GM21423 (cell line): ENCODE data around the gene LLGL1.

ENCODE experiments used
- ATAC-seq: cut with Tn5 transposase; IDR thresholded peaks from one replicate; pipeline ENCODE4 v1.9.1; 2021; ENCODE audit warnings: mild to moderate bottlenecking, moderate library complexity; ENCODE audit not compliant: unreplicated experiment

LLGL1 gene

DNA sequence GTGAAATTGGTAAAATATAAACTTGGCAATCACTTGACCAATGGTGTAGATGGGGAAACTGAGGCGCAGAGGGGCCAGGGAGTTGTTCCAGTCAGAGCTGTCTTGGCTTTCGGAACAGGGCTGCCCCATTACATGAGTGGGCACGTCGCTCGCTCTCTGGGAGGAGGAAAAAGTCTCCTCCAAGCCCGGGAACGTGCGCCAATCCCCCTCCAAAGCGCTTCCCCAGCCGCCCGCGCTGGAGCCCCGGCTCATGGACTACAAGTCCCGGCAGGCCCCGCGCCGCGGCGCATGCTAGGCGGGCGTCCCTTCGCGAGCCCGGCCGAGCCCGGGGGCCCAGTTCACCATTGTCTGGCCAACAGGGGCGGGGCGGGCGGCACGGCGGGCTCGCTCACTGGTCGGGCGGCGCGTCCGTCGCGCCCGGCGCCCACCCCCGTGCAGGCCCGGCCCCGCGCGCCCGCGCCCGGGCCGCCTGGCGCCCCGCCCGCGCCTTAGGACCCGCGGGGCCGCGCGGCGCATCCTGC, at the start of gene LLGL1:
Gene LLGL1, plus strand, starts transcription at position 515 of the 521 bp plus-strand sequence. CDS start 48 bp downstream, outside the sequence.
- peak; percentile 86 for ATAC-seq

DNA sequence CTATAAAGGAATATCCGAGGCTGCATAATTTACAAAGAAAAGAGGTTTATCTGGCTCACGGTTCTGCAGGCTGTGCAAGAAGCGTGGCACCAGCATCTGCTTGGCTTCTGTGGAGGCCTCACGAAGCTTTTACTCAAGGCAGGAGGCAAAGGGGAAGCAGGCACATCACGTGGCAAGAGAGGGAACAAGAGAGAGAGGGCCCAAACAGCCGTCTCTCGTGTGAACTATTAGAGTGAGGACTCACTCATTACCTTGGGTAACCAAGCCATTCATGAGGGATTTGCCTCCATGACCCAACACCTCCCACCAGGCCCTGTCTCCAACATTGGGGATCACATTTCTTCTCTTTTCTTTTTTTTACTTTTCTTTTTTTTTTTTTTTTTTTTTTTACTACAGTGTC, 49.3 kb upstream of the LLGL1 start:
- no peak for ATAC-seq

DNA sequence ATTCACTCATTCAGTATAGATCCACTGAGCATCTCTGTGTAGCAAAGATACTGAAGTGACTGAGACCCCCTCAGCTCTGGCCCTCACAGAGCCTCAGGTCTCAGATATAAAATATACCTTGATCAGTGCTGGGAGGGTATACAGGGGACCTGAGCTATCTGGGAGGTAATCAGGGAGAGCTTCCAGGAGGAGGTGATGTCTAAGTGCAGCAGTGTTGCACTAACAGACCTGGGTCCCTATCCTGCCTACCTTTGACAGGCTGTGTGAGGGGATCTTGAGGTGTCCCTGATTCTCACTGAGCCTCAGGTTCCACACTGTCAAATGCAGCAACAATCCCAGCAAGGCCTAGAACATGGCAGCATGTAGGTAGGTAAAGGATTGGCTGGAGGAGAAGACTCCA, 48.3 kb upstream of the LLGL1 start:
- ATAC-seq, result no peak

DNA sequence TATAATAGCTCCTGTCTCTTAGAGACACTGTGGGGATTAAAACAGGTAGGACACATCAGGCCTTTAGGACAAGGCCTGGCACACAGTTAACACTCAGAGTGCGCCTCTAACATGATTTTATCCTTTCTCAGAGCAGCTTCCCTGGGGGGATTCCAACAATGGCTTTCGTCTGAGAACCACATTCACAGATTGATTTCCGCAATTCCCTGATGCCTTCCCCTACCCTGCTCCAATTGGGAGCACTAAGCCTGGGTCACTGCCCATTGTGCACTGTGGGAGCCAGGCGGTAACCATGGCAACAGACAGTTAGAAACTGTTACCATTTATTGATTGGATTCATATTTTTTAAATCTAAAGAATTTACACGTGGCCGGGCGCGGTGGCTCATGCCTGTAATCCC, 47.7 kb upstream of the LLGL1 start:
- no peak for ATAC-seq

DNA sequence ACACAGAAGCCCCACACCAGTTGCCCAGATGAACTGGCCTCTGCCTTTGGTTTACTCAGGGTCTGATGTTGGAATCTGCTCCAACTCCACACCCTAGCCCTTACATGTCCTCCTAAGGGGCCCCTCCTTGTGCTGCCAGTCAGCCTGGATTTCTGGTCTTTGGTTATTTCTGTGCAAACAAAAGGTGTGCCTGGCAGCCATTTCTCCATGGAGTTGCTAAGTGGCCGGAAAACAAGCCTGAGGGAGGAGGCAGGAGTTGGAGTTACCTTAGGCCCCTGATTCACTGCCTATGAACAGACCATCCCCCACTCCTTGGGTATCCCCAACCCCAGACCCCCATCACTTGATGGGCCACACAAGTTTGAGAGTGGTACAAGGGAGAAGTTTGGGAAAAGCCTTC, 46.2 kb upstream of the LLGL1 start:
- ATAC-seq, result no peak

DNA sequence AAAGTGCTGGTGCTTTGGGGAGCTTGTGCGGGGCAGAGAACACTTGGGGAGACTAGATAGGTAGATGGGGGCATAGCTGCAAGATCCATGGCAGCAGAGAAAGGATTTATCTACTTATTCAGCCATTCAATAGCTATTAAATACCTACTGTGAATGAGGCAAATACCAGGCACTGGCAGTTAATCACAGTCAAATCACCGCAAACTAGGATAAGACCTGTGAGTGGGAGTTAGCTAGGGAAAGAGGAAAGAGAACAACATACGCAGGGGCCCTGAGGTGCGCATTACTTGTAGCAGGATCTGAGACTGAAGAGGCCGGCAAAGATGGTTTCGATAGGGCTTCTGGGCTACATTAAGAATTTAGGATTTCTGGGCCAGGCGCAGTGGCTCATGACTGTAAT, 45.6 kb upstream of the LLGL1 start:
- no peak for ATAC-seq

DNA sequence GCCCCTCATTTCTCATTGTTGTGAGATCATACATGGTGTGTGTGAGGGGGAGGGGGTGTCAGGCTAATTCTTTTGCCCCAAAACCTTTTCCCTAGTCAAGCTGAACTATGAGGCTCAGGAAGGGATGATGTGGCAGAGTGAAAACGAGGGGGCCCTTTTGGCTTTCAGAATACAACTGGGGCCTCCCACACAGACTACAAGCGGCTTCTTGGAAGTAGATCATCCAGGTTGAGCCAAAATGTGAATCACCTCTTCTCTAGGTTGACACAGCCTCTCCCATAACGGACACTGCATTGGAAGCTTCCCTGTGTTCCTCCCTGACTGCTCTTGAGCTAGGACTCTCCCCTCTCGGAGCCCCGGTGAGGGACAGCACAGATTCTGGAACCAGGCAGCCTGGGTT, 44.1 kb upstream of the LLGL1 start:
- ATAC-seq, result no peak

DNA sequence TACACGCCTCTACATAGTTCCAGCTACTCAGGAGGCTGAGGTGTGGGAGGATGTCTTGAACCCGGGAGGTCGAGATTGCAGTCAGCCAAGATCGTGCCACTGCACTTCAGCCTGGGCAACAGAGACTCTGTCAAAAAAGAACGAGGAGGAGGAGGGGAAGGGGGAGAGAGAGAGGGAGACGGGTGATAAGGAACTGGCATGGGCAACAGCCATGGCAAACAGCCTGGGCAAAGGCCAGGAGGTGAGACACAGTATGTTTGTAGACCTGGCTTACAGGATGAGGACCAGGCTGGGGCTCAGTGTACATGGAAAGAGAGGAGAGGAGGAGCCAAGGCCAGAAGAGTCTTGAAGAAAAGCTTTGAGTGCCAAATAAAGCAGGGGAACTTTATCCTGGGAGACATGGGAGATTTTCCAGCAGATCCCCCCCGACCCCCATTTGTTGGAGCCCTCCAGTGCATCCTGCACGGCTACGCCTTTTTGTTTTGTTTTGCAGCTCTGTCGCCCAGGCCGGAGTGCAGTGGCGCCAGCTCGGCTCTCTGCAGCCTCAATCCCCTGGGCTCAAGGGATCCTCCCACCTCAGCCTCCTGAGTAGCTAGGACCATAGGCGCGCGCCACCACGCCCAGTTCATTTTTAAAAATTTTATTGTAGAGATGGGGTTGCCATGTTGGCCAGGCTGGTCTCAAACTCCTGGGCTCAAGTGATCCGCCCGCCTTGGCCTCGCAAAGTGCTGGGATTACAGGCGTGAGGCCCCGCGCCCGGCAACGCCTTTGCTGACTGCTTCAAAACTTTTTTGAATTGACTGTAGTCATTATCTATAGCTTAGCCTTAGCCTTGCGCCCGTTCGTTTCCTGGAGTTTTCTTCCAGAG, 43.1 kb upstream of the LLGL1 start:
- no peak for ATAC-seq

DNA sequence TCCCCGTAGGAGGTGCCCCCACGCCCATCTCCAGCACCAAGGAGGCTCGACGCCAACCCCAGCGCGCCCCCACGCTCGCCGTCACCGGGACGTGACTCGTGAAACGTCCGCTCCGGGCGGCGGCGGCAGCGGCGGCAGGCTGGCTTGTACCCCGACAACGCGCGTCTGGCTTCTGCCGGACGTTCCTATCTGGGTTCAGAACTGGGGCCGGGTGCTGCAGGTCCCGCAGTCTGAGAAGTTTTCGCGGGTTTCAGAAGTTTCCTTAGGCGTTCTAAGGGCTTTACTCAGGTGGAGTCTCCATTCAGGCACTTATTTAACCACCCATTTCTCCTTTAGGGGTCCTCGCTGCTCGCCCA, 42.5 kb upstream of the LLGL1 start:
- ATAC-seq, result peak; percentile 32

DNA sequence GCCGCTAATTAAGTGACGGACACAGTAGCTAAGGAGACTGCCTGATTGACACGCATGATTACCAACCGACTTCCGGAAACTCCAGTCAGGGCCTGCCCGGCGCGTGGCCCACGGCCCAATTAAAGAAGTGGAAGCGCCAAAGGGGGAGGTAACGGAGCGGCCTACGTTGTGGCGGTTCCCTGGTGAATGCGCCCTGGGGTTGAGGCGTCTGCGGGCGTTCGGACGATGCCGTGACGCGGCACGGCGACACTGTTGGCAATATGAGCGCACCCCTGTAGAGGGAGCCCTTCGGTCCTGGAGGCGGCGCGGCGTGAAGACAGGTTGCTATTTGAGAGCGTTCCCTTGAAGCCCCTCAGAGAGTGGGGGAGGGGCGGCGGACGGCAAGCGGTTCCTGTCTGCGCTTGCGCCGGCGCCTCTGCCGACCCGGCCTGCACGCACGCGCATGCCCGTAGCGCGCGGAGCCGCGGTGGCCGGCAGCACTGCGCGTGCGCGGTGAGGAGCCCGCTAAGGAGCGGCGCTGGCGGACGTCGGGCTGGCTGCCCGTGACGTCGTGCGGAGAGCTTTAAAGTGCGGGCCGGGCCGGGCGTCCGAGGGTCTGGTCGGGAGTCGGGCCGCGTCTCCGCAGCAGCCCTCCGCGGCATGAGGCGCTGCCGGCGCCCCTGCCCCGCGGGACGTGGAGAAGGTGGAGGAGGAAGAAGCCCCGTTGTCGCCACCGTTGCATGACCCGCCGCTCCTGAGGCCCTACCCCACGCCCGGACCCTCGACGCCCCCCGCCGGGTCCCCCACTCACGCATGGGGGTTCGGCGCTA, 41.9 kb upstream of the LLGL1 start, which contains the start of gene ALKBH5:
Gene ALKBH5, plus strand, starts transcription at position 495 of the 809 bp plus-strand sequence. CDS start 416 bp downstream, outside the sequence.
- ATAC-seq, result peak; percentile 79

DNA sequence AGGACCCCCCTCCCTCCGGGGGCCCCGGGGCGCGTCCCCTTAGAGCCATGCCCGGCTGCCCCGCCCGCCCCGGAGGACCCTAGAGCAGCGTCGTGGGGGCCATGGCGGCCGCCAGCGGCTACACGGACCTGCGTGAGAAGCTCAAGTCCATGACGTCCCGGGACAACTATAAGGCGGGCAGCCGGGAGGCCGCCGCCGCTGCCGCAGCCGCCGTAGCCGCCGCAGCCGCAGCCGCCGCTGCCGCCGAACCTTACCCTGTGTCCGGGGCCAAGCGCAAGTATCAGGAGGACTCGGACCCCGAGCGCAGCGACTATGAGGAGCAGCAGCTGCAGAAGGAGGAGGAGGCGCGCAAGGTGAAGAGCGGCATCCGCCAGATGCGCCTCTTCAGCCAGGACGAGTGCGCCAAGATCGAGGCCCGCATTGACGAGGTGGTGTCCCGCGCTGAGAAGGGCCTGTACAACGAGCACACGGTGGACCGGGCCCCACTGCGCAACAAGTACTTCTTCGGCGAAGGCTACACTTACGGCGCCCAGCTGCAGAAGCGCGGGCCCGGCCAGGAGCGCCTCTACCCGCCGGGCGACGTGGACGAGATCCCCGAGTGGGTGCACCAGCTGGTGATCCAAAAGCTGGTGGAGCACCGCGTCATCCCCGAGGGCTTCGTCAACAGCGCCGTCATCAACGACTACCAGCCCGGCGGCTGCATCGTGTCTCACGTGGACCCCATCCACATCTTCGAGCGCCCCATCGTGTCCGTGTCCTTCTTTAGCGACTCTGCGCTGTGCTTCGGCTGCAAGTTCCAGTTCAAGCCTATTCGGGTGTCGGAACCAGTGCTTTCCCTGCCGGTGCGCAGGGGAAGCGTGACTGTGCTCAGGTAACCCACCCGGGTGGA, 41.0 kb upstream of the LLGL1 start:
- ATAC-seq, result peak; percentile 13

DNA sequence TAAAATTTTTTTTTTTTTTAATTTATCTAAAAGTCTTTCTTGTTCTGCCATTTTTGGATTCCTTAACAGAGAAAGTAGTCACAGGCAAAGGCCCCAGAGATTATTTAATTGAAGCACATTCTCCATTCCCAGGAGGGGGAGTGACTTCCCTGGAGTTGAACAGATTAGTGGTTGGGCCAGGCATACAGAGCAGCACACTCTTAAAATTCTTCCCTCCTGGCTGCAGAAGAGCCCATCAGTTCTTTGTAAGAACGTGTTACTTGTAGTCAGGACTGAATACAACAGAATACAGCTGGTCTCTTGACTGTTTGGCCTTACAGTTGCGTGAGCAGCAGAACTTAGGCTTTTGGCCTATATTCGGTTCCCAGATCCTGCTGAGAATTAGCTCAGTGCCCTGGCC, 40.0 kb upstream of the LLGL1 start:
- ATAC-seq, result no peak

DNA sequence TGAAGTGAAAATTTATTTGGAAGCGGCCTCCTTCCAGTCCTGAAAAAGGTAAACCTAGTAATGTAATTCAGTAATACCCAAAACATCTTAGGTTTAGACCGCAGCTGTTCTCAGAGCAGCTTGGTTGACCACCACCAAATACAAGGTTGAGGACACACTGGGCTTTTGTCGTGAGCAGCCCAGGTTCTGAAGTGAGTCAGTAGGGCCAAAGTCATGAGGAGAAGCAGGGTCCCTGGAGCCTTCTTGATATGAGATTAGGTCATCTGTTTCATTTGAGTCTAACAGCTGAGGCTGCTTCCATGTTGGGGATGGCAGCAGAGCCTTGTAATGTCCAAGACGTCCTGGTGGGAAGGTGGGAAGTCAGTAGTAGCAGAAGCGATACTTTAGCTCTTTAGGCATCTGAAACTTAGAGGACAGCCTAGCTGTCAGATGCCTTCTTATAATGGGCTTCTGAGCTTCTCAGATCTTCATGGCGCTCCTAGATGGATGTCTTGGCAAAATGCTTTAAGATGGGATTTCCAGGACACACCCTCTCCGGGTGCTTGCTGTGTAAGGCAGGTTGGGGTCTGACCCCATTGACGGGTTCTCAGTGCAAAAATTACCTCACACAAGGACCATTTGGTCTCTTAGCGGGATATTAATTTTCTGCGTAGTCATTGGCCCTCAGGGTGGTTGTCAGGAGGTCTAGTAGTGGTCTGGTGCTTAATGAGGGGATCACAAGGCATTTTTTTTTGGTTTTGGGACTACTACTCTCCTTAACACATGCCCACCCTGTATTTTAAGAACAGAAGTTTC, 39.4 kb upstream of the LLGL1 start:
- ATAC-seq, result no peak

DNA sequence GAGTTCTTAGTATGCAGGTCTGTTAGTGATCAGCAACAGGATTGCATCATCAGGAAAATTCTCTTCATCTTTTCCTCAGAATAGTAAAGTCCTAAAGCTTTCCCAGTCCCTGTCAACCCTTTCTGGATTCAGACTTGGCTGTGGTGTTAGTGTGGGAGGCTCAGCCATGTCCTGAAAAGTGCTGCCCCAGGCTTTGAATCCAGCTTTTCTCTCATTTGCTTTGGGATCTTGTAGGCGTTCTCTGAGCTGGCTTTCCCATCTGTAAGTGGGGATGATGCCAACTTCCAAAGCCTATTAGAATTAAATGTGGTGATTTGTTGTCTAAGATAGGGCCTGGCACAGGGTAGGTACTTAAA, 38.8 kb upstream of the LLGL1 start:
- ATAC-seq, result no peak

DNA sequence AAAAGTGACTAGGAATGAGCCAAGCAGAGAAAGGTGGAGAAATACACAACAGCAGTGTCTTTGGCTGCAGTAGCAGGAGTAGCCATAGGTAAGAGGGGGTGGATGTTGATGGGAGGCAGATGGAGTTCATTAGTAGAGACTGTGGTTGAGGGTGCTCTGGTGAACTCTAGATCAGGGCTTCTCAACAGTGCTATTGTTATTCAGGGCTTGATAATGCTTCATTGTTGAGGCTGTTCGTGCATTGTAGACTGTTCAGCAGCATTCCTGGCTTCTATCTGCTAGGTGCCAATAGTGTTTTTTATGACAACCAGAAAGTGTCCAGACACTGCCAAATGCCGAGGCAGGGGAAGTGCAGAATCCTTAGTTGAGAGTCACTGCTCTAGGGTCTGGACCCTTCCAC, 38.2 kb upstream of the LLGL1 start:
- ATAC-seq, result no peak

DNA sequence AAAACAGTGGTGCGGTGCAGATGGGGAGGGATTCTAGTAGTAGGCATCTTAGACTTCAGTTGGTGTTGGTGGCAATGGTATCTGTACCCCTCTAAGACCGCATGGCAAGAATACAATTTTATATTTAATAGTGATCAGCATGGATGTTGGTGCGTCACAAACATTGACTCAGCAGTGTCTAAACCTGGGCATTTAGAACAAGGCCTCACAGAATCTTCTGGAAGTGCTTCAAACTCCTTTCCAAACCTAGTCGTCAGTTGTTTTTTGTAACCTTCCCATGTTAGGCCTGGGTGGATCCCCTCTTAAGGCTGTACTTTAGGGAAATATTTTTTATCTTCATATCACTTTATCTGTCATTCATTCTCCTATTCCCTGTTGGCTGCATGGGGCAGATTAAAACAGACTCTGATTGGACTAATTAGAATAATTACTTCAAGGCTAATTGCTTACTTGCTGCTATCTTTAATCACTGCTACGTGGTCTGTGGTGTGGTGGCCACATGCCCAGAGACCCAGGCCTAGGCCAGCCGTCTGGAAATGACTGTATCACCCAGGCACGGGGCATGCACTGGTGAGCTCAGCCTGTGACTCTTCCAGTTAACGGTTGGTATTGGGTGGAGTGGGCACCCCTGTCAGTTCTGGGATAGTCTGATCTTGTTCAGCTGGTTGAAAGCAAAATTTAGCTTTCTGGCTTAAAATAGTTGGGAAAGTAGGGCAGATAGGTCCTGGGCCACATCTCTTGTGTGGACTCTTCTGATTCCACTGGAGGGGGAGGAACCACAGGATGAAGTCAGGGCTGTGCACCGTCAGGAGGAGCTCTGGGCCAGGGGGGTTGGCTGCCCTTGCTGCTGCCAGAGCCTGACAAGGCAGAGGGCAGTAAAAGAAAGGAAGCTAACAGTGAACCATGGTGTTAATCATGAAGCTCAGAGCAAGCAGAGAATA, 37.3 kb upstream of the LLGL1 start:
- ATAC-seq, result no peak

DNA sequence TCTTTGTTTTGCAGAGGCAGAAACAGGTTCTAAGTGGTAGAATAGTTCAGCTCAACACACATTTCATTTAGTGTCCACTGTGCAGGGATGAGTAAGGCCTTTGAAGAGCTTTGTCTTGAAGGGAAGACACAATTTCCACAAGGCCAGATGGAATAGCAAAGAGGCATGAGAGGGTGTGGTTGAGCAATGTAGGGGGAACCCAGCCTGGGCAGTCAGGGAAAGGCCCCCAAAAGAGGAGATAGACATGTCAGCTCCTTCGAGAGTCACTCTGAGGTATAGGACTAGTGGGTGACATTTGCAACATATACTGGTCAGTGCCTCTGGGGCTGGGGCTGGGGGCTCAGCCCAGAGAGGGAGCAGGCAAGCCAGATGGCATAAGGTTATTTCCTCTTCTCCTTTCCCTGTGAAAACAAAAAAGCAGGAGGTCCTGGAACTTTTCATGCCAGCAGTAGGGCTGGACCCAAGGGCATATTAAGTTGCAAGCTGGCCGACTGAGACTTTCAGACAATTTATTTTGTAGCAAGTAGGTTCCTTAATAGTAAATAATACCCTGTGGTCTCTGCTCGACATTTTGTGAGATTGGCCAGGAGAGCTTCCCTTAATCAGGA, 34.7 kb upstream of the LLGL1 start:
- ATAC-seq, result no peak

DNA sequence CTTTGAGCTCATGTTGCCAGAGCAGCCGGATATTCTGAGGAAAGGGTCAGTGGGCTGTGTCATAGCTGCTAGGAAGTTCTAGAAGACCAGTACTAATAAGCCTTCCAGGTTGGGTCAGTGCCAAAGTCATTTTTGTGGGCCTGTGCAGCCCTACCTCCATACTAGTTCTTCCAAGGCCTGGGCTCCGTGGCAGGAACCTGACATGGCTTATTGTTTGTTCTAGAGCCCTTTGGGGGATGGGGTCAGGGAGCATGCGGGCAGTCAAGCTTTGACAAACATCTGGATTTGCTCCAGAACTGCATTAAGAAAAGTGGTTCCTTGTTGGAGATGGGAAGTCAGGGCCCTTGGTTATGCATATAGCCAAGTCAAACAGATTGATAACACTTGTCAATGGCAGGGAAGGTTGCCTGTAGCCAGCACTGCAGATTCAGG, 34.2 kb upstream of the LLGL1 start:
- ATAC-seq, result no peak

DNA sequence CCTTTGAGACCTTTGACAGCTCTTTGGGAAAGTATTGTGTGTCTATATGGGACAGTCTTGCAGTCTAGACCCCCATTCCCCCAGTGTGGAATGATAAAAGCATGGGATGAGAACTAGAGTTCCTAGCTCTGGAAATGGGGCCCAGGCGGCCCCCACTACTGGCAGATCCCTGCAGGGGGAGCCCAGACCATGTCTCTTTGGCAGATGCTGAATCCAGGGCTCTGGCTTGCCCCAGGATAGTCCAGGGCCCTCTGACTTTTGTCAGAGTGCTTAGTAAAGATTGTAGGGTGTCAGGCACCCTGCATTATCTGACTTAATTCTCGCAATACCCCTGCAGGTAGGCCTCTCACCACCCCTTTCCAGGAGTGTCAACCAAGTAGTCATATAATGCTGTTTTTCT, 33.5 kb upstream of the LLGL1 start:
- ATAC-seq, result no peak
